RWPE2 (cell line): Measurements from ENCODE around the gene TRIM44.

ENCODE experiments used
- ATAC-seq: fragments of 200-7000 bp; cut with Tn5 transposase; 3 replicates; pipeline ENCODE4 v1.9.1; 2021; ENCODE audit warnings: low read depth
- DNase-seq: peaks from one replicate; pipeline ENCODE4 v3.0.0-alpha.2; 2020; ENCODE audit warnings: low spot score
- H3K27ac ChIP-seq: fragments of 450-650 bp; 2 replicates; pipeline ENCODE4 v1.5.1; 2017; ENCODE audit warnings: mild to moderate bottlenecking; ENCODE audit not compliant: poor library complexity, severe bottlenecking
- H3K27me3 ChIP-seq: fragments of 250-450 bp; sonication (Bioruptor Pico); 2 replicates; pipeline ENCODE4 v1.5.1; 2021; ENCODE audit warnings: mild to moderate bottlenecking, moderate library complexity; ENCODE audit not compliant: insufficient read depth, poor library complexity, severe bottlenecking
- H3K36me3 ChIP-seq: fragments of 250-450 bp; sonication (Bioruptor Pico); 2 replicates; pipeline ENCODE4 v1.5.1; 2020; ENCODE audit warnings: low read depth, mild to moderate bottlenecking, moderate library complexity
- H3K4me1 ChIP-seq: fragments of 250-450 bp; sonication (Bioruptor Pico); 2 replicates; pipeline ENCODE4 v1.5.1; 2021; ENCODE audit warnings: mild to moderate bottlenecking, moderate library complexity; ENCODE audit not compliant: insufficient read depth, poor library complexity, severe bottlenecking
- H3K4me3 ChIP-seq: fragments of 250-450 bp; sonication (Bioruptor Pico); 2 replicates; pipeline ENCODE4 v1.5.1; 2021; ENCODE audit warnings: mild to moderate bottlenecking, moderate library complexity; ENCODE audit not compliant: severe bottlenecking
- H3K9me3 ChIP-seq: fragments of 250-450 bp; sonication (Bioruptor Pico); 2 replicates; pipeline ENCODE4 v1.5.1; 2021; ENCODE audit warnings: mild to moderate bottlenecking, moderate library complexity; ENCODE audit not compliant: severe bottlenecking
- CTCF ChIP-seq: fragments of 450-650 bp; IDR thresholded peaks from one replicate; pipeline ENCODE4 v1.5.1; 2017; ENCODE audit warnings: mild to moderate bottlenecking, moderate library complexity; ENCODE audit not compliant: poor library complexity, severe bottlenecking

Gene TRIM44

GRCh38 chr11:35675901-35676610, 13.5 kb downstream of the TRIM44 start:
- H3K4me3 ChIP-seq, result no peak overlapping the region
- H3K27me3 ChIP-seq, result no peaks in the 10 kb centered on the region
- peaks cover 6% of the 10 kb centered on the region; the same call in 1 of the 2 replicates for H3K36me3 ChIP-seq
- peaks cover 2% of the 10 kb centered on the region for H3K9me3 ChIP-seq
- no peak for ATAC-seq
- no peak for TF ChIP-seq CTCF
- no peak overlapping the region for H3K27ac ChIP-seq
- peaks cover 13% of the 10 kb centered on the region for H3K4me1 ChIP-seq
- no peak for DNase-seq

- no peak overlapping the region for H3K4me3 ChIP-seq
- no peak for TF ChIP-seq CTCF
- H3K4me1 ChIP-seq, result peaks cover 8% of the 10 kb centered on the region
- H3K9me3 ChIP-seq, result peaks cover 2% of the 10 kb centered on the region
- no peak overlapping the region for H3K27ac ChIP-seq
- no peaks in the 10 kb centered on the region for H3K27me3 ChIP-seq
- H3K36me3 ChIP-seq, result peaks cover 6% of the 10 kb centered on the region; the same call in 1 of the 2 replicates
- no peak for ATAC-seq
- no peak for DNase-seq
These were observed 14.0 kb downstream of the TRIM44 start for GRCh38 chr11:35676611-35676965.

GRCh38 chr11:35677904-35678303, 15.3 kb downstream of the TRIM44 start:
- H3K9me3 ChIP-seq, result peaks cover 2% of the 10 kb centered on the region
- no peaks in the 10 kb centered on the region for H3K4me1 ChIP-seq
- H3K4me3 ChIP-seq, result no peak overlapping the region
- peaks cover 6% of the 10 kb centered on the region; the same call in 1 of the 2 replicates for H3K36me3 ChIP-seq
- no peak for DNase-seq
- H3K27me3 ChIP-seq, result no peaks in the 10 kb centered on the region
- no peak for ATAC-seq
- H3K27ac ChIP-seq, result no peak overlapping the region
- no peak for TF ChIP-seq CTCF

GRCh38 chr11:35678471-35678870, 15.9 kb downstream of the TRIM44 start:
- Histone ChIP-seq H3K9me3 (peaks cover 2% of the 10 kb centered on the region), H3K27me3 (no peaks in the 10 kb centered on the region), H3K4me3 (no peak overlapping the region), H3K36me3 (peaks cover 6% of the 10 kb centered on the region; the same call in 1 of the 2 replicates), H3K27ac (no peak overlapping the region), H3K4me1 (no peaks in the 10 kb centered on the region)
- ATAC-seq (no peak), DNase-seq (no peak)
- TF ChIP-seq CTCF, result no peak

GRCh38 chr11:35678975-35679374, 16.4 kb downstream of the TRIM44 start:
- ATAC-seq (no peak), DNase-seq (no peak)
- no peak for TF ChIP-seq CTCF
- no peak overlapping the region for H3K27ac ChIP-seq
- H3K4me1 ChIP-seq, result no peaks in the 10 kb centered on the region
- H3K4me3 ChIP-seq, result no peak overlapping the region
- H3K27me3 ChIP-seq, result no peaks in the 10 kb centered on the region
- H3K36me3 ChIP-seq, result peaks cover 6% of the 10 kb centered on the region; the same call in 1 of the 2 replicates
- H3K9me3 ChIP-seq, result peaks cover 2% of the 10 kb centered on the region
